GM12865 (cell line): ENCODE measurements around the gene ABL1.

ENCODE experiments used
- DNase-seq: peaks from one replicate; pipeline ENCODE4 v3.0.0; 2010; ENCODE audit warnings: low read depth
- H3K4me3 ChIP-seq: 2 replicates; pipeline ENCODE4 v1.5.1; 2011; ENCODE audit warnings: mild to moderate bottlenecking, low read depth, low read length, control low read depth
- TF ChIP-seq, protein P1 (sequence below): IDR thresholded peaks from 2 replicates; pipeline ENCODE4 v1.5.1; 2011; ENCODE audit warnings: low read length, control low read depth, low read depth, inconsistent platforms; ENCODE audit not compliant: insufficient read depth; ENCODE audit errors: missing control alignments

Gene ABL1

DNA sequence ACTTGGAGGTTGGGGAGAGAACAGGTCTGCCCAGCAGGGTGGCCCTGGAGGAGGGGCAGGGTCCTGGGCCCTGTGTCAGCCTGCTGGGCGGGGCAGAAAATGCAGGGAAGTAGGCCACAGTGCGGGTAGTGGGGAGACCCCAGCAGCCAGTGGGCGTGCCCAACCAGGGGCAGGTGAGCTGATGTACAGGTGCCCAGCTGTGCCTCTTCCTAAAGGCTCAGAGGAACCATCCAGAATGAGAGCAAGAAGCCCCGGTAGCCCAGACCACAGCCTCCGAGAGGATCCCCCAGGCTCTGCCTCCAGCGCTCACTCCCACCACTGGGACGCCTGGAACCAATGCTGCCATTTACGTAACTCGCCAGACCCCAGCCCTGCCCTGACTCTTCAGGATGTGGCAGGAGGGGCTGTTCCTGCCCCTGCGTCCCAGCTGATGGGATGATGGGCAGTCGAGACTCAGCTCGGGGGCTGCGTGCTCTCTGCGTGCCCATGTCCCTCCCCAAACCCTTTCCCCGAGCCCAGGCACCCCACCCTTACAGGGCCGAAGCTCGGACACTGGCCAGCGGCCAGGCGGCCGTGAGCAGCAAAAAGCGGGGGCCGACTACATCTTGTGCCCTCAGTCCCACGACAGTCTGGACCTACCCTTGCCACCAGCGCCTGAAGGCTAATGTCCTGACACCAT, 79.5 kb downstream of the ABL1 start:
- TF ChIP-seq, protein P1, sequence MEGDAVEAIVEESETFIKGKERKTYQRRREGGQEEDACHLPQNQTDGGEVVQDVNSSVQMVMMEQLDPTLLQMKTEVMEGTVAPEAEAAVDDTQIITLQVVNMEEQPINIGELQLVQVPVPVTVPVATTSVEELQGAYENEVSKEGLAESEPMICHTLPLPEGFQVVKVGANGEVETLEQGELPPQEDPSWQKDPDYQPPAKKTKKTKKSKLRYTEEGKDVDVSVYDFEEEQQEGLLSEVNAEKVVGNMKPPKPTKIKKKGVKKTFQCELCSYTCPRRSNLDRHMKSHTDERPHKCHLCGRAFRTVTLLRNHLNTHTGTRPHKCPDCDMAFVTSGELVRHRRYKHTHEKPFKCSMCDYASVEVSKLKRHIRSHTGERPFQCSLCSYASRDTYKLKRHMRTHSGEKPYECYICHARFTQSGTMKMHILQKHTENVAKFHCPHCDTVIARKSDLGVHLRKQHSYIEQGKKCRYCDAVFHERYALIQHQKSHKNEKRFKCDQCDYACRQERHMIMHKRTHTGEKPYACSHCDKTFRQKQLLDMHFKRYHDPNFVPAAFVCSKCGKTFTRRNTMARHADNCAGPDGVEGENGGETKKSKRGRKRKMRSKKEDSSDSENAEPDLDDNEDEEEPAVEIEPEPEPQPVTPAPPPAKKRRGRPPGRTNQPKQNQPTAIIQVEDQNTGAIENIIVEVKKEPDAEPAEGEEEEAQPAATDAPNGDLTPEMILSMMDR: no peak
- DNase-seq: no peak
- no peak overlapping the region for H3K4me3 ChIP-seq

DNA sequence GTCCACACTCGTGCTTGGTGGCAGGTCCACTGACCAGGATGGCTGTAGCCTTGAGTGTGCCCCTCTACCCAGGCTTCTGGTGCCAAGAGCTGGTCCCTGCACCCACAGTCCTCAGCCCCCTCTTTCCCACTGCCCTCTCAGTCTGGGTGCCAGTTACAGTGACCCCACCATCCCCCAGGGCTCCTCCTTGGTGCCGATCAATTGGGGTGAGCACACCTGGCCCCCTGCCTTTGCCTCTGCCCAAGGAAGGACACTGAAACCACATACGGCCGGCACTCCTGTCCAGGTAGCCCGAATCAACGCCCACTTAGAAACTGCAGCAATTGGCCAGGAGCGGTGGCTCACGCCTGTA, 80.0 kb downstream of the ABL1 start:
- no peak for DNase-seq
- no peak overlapping the region for H3K4me3 ChIP-seq
- TF ChIP-seq, protein P1: no peak

DNA sequence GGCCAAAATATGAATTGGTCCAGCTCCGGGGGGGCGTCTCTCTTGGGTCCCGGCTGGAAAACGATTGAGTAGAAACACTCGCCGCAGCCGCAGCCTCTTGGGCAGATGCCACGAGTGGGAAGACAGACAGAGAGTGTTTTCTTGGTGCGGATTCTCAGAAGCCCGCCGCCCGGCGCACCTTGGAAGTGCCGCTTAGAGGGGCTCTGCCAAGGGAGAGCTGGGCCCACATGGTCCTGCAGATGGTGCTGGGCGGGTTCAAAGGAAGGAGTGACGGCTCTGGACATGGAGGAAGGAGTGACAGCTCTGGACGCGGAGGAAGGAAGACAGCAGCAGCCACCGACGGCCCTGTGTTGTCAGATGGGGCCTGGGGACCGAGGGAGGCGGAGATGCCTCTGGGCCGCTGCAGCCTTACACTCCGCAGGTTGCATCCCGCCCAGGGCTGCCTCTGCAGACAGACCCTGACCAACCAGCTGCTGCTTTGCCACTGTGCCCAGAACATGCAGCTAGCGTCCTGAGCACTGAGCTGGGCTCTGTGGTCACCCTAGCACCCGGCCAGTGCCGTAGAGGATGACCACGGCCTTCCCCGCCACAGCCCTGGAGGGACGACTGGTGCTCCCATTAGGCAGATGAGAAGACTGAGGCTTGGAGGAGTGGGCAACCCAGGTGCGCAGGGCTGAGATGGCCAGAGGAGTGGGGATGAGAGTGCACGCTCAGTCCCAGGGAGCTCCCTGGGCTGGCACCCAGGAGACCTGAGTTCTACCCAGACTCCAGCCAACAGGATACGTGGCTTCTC, 82.3 kb downstream of the ABL1 start:
- DNase-seq: no peak
- TF ChIP-seq, protein P1: no peak
- no peak overlapping the region for H3K4me3 ChIP-seq

DNA sequence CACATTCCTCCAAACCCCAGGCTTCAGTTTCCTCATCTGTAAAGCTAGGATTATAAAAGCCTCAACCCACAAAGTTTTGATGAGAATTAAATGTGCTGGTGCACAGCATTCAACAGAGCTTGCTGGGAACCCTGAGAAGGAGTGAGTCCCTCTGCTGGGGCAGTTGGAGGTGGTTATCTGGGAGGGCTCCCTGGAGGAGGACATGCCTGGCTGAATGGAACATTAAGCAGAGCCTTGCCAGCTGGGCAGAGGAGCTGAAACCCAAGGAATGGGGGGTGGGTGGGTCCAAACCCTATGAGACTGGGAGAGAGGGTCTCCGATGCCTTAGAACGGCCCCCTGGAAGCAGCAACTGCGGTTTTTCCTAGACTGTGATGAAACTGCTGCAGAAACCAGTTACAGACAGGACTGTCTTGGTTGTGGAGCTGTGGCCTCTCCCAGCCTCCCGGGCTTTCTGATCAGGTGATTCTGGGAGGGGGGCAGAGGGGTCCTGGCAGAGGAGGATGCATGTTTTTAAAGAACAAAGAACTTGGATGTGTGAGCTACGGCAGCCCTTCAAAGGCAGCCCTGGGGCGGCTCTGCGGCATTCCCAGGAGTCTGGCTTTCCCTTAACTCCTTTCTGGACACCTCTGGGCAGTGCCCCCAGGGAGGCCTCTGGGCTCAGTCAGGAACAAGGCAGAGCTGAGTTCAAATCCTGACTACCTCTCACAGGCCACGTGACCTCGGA, 83.2 kb downstream of the ABL1 start:
- DNase-seq: no peak
- no peak overlapping the region for H3K4me3 ChIP-seq
- TF ChIP-seq, protein P1: no peak

DNA sequence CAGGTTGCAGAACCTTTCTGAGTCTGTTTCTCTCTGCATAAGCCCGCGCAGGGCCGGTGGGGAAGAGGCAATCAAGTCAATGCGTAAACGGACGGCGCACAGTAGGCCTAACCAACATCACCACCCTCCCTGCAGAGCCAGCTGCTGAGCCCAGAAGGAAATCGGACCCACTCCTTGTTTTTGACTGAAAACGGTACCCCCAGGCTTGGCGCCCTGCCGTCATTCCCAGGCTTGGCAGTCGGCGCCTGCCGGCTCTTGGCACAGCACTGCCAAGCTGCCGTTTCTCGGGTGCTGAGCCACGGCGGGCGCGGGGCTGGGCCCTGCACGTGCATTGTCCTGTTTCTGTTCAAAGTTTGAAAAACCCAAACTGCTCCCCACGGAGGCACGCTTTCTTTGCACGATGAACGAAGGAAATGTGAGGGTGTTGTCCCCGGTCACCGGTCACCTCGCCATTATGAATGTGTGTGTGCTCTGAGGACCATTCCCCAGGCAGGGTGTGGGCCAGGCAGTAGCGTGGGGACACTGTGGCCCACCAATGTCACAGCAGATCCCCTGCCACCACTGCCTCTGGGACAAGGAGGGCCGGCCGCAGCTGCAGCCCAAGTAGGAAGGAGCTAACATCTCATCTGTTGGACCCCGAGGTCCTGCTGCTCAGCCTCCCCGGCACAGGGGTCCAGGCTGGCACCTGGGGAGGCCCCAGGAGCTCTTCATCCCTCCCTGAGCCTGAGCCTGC, 83.9 kb downstream of the ABL1 start:
- TF ChIP-seq, protein P1: no peak
- DNase-seq: no peak

DNA sequence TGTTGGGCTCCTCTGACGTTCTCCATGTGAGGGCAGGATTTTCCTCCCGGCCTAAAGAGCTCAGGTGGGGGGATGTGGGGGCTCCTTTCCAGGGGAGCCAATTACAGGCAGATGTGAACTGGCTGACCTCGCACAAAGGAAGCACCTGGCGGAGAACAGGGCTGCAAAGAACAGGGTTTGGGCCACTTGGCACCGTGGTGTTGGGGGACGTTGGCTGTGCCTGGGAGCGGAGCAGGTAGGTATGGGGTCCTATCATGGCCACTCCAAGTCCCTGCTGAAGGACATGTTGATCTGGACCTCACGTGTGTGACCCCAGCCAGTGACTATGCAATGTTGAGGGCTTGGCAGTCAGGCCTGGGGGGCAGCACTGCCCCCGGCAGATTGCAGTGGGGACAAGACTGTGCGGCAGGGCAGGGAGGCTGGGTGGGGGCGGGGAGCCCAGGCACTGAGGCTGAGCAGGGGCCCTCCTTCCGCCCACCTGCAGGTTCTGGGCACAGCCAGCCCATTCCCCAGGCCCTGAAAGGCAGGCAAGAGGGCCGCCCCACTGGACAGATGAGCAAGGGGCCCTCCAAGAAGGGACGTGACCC, 84.6 kb downstream of the ABL1 start:
- TF ChIP-seq, protein P1: no peak
- H3K4me3 ChIP-seq: no peak overlapping the region
- DNase-seq: no peak

More for the DNA sequence above, 83.9 kb downstream of the ABL1 start:
- no peak overlapping the region for H3K4me3 ChIP-seq
